HUES64 (cell line): ENCODE results near the gene DIP2A.
"Not testable (repeated sequence)": the region's sequence is repeated elsewhere in the genome, so short reads cannot be mapped to it uniquely, and the experiment has no call there.

Experiments used
- H3K27ac ChIP-seq: 2 replicates; pipeline ENCODE4 v1.7.0; 2013; ENCODE audit warnings: low read depth, low read length, inconsistent platforms
- H3K27me3 ChIP-seq: 2 replicates; pipeline ENCODE4 v1.6.1; 2013; ENCODE audit warnings: mild to moderate bottlenecking, low read length; ENCODE audit not compliant: insufficient read depth
- H3K36me3 ChIP-seq: 2 replicates; pipeline ENCODE4 v1.6.1; 2013; ENCODE audit warnings: mild to moderate bottlenecking, low read length; ENCODE audit not compliant: insufficient read depth
- H3K4me1 ChIP-seq: 2 replicates; pipeline ENCODE4 v1.6.1; 2013; ENCODE audit warnings: mild to moderate bottlenecking, low read length, moderate library complexity; ENCODE audit not compliant: insufficient read depth
- H3K4me3 ChIP-seq: 2 replicates; pipeline ENCODE4 v1.5.1; 2013; ENCODE audit warnings: mild to moderate bottlenecking, low read length, moderate library complexity
- H3K9ac ChIP-seq: 2 replicates; pipeline ENCODE4 v1.6.1; 2013; ENCODE audit warnings: mild to moderate bottlenecking, low read depth, low read length
- H3K9me3 ChIP-seq: 2 replicates; pipeline ENCODE4 v1.6.1; 2013; ENCODE audit warnings: low read depth, low read length; ENCODE audit not compliant: insufficient read depth
- WGBS: fragments of 150-250, 120-280 bp; methylation state at CpG from one replicate; pipeline ENCODE4 v1.1.7; 2013; ENCODE audit warnings: missing lambda C conversion rate; 5-methylcytosine and 5-hydroxymethylcytosine counted together

The DIP2A gene

GRCh38 chr21:46504666-46505065 lies 46.0 kb downstream of the DIP2A start:
- Histone ChIP-seq H3K9ac (no peak overlapping the region), H3K4me1 (no peaks in the 10 kb centered on the region), H3K36me3 (peaks cover 51% of the 10 kb centered on the region), H3K27ac (no peak overlapping the region), H3K4me3 (no peak overlapping the region), H3K27me3 (no peaks in the 10 kb centered on the region), H3K9me3 (no peaks in the 10 kb centered on the region)
- WGBS, result 85% methylated on average over 5 of the region's 5 CpGs

- H3K27me3 ChIP-seq, result no peaks in the 10 kb centered on the region
- 76% methylated on average over 3 of the region's 4 CpGs for WGBS
- no peaks in the 10 kb centered on the region for H3K9me3 ChIP-seq
- H3K27ac ChIP-seq, result no peak overlapping the region
- H3K9ac ChIP-seq, result no peak overlapping the region
- no peaks in the 10 kb centered on the region for H3K4me1 ChIP-seq
- peaks cover 56% of the 10 kb centered on the region for H3K36me3 ChIP-seq
- H3K4me3 ChIP-seq, result no peak overlapping the region
Measured at GRCh38 chr21:46507562-46507961, 48.9 kb downstream of the DIP2A start.

GRCh38 chr21:46509741-46510502 lies 51.2 kb downstream of the DIP2A start:
- Histone ChIP-seq H3K36me3 (peaks cover 51% of the 10 kb centered on the region), H3K4me1 (no peaks in the 10 kb centered on the region), H3K27ac (no peak overlapping the region), H3K9ac (no peak overlapping the region), H3K9me3 (no peaks in the 10 kb centered on the region), H3K27me3 (no peaks in the 10 kb centered on the region), H3K4me3 (no peak overlapping the region)
- WGBS, result 93% methylated on average over 11 of the region's 11 CpGs

GRCh38 chr21:46515109-46515508 lies 56.4 kb downstream of the DIP2A start:
- Histone ChIP-seq H3K27ac (no peak overlapping the region), H3K4me1 (no peaks in the 10 kb centered on the region), H3K36me3 (peaks cover 41% of the 10 kb centered on the region), H3K9ac (no peak overlapping the region), H3K4me3 (no peak overlapping the region), H3K27me3 (no peaks in the 10 kb centered on the region), H3K9me3 (no peaks in the 10 kb centered on the region)
- 96% methylated on average over 2 of the region's 2 CpGs for WGBS

GRCh38 chr21:46516068-46516467 lies 57.4 kb downstream of the DIP2A start:
- 95% methylated on average over 2 of the region's 2 CpGs for WGBS

GRCh38 chr21:46517361-46517760 lies 58.7 kb downstream of the DIP2A start:
- no peaks in the 10 kb centered on the region for H3K9me3 ChIP-seq
- peaks cover 34% of the 10 kb centered on the region for H3K36me3 ChIP-seq
- H3K27me3 ChIP-seq, result no peaks in the 10 kb centered on the region
- no peak overlapping the region for H3K27ac ChIP-seq
- 95% methylated on average over 6 of the region's 6 CpGs for WGBS
- H3K4me3 ChIP-seq, result no peak overlapping the region
- H3K4me1 ChIP-seq, result no peaks in the 10 kb centered on the region
- H3K9ac ChIP-seq, result no peak overlapping the region

More at GRCh38 chr21:46516068-46516467, 57.4 kb downstream of the DIP2A start:
- no peaks in the 10 kb centered on the region for H3K4me1 ChIP-seq
- no peak overlapping the region for H3K9ac ChIP-seq
- H3K36me3 ChIP-seq, result peaks cover 41% of the 10 kb centered on the region
- no peak overlapping the region for H3K4me3 ChIP-seq
- H3K27me3 ChIP-seq, result no peaks in the 10 kb centered on the region
- no peak overlapping the region for H3K27ac ChIP-seq
- no peaks in the 10 kb centered on the region for H3K9me3 ChIP-seq

- Histone ChIP-seq H3K27ac (no peak overlapping the region), H3K4me1 (no peaks in the 10 kb centered on the region), H3K36me3 (peaks cover 26% of the 10 kb centered on the region), H3K27me3 (no peaks in the 10 kb centered on the region), H3K9me3 (no peaks in the 10 kb centered on the region), H3K9ac (no peak overlapping the region), H3K4me3 (no peak overlapping the region)
- 96% methylated on average over 3 of the region's 4 CpGs for WGBS
Measured at GRCh38 chr21:46518983-46519583, 60.4 kb downstream of the DIP2A start.

- H3K9me3 ChIP-seq, H3K27ac ChIP-seq, H3K9ac ChIP-seq, H3K4me1 ChIP-seq, H3K4me3 ChIP-seq, H3K27me3 ChIP-seq: not testable (repeated sequence)
- H3K36me3 ChIP-seq, result peaks cover 24% of the 10 kb centered on the region
- 87% methylated on average over 8 of the region's 8 CpGs for WGBS
Measured at GRCh38 chr21:46527393-46527792, 68.7 kb downstream of the DIP2A start.

- WGBS, result 95% methylated on average over 4 of the region's 4 CpGs
Measured at GRCh38 chr21:46527801-46528200, 69.1 kb downstream of the DIP2A start.

GRCh38 chr21:46532080-46532479 lies 73.4 kb downstream of the DIP2A start:
- no peak overlapping the region for H3K4me3 ChIP-seq
- H3K4me1 ChIP-seq, result no peaks in the 10 kb centered on the region
- no peak overlapping the region for H3K9ac ChIP-seq
- H3K36me3 ChIP-seq, result peaks cover 64% of the 10 kb centered on the region
- H3K27me3 ChIP-seq, result no peaks in the 10 kb centered on the region
- no peaks in the 10 kb centered on the region for H3K9me3 ChIP-seq
- WGBS, result 92% methylated on average over 7 of the region's 7 CpGs
- no peak overlapping the region for H3K27ac ChIP-seq

More at GRCh38 chr21:46527801-46528200, 69.1 kb downstream of the DIP2A start:
- Histone ChIP-seq H3K36me3 (peaks cover 28% of the 10 kb centered on the region), H3K9ac (no peak overlapping the region), H3K27ac (no peak overlapping the region), H3K4me3 (no peak overlapping the region), H3K9me3 (no peaks in the 10 kb centered on the region), H3K4me1 (no peaks in the 10 kb centered on the region), H3K27me3 (no peaks in the 10 kb centered on the region)

GRCh38 chr21:46537026-46537425 lies 78.3 kb downstream of the DIP2A start:
- Histone ChIP-seq H3K4me3 (no peak overlapping the region), H3K9me3 (no peaks in the 10 kb centered on the region), H3K27ac (no peak overlapping the region), H3K27me3 (no peaks in the 10 kb centered on the region), H3K4me1 (no peaks in the 10 kb centered on the region), H3K9ac (no peak overlapping the region), H3K36me3 (peaks cover 86% of the 10 kb centered on the region)
- WGBS, result 94% methylated on average over 6 of the region's 6 CpGs
